Right forelimb (tissue), 1 donor: ENCODE results near the gene ST6GALNAC5.
"Not testable (repeated sequence)": the region's sequence is repeated elsewhere in the genome, so short reads cannot be mapped to it uniquely, and the experiment has no call there.

Experiments
- DNase-seq: peaks from one replicate; pipeline ENCODE4 v3.0.0-alpha.2; 2018

ST6GALNAC5 gene

GRCh38 chr1:76868154-76868882 is 1.0 kb downstream of the ST6GALNAC5 start:
- peak; percentile 63 for DNase-seq

DNA sequence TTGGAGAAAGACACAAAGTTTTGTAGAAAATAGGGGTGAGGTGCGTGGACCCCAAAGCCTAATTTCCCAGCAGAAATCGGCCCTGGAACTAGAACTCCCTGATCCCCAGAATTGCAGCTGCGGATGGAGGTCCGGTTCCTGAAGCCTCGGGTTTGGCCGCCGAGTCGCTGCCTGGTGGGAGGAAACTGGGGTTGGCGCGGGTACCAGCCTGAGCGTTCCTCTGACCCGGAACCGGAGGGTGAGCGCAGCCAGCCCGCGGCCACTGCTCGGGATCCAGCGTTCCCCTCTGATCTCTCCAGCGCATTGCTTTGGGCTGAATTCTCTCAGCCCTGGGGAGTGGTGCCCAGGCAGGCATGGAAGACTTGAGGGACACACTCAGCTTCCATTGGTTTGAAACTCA is 1.6 kb downstream of the ST6GALNAC5 start:
- peak; percentile 40 for DNase-seq

- no peak for DNase-seq
These were observed 2.8 kb downstream of the ST6GALNAC5 start for GRCh38 chr1:76870037-76870436.

DNA sequence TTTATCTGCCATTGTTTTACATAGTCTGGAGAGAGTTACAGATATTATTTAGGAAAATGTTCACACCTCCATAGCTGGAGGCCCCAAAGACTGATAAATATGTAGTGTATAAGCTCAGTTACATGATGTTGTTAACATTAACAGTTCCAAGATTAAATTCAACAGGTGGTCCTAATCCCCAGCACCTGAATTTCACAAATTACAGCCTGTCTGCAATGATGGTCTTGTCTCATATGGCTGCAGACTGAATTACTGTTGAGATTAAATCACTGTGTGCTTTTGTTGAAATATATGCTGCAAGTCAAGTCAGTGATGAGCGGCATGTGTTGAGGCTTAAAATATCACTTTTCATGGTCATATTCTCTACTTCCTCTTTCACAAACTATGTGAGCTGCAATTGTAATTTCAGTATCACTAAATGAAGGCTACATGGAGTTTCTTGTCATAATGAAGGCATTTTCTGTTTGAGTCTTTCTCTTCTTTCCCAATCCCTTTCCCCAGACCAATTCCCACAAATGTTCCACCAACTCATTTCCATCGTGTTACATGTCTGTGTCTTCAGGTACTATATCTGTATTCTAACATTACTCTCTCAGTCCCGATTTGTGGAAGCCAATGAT is 4.2 kb downstream of the ST6GALNAC5 start:
- no peak for DNase-seq

DNA sequence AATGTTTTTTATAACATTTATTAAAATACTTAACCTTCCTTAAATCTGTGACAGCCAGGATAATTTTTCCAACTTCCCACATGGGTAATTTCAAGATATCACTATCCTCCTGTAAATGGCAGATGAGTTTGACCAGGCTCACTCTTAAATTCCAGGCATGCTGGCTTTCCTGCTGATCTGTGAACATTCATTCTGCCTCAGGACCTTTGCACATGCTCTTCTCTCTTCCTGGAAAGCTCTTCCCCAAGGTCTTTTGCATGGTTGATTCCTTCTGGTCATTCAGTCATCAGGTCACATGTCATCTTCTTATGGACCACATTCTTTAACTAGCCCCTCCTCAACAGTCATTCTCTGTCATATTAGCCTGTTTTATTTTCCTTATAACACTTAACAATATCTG is 5.7 kb downstream of the ST6GALNAC5 start:
- no peak for DNase-seq

DNA sequence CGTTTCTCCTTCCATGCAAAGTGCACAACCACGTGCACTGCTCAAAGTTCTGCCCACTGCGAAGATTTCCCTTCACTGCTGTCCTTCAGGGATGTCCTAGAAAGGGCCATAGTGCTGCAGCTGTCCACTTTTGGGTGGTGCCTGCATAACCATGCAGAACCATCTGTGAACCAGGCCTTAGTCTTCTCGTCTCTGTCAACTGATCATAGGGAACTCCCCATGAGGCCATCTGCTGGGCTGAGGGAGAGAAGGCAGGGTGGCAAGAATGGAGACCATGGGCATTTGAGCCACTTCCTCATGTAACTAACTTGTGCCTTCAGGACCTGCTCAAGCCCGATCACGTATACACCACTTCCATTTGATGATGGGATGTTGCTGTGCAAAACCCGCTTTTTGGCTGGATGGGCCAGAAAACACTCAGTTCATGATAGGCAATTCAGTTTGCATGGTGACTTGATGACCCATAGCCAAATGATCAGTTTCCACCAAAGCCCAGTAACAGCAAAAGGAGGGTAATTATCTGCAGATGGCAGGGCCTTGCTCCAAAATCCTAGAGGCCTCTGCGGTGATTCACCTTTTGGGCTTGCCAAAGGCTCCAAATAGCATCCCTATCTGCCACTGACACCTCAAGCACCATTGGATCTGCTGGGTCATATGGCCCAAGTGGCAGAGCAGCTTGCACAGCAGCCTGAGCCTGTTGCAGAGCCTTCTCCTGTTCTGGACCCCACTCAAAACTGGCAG is 9.5 kb downstream of the ST6GALNAC5 start:
- DNase-seq = no peak

GRCh38 chr1:76879014-76879413 is 11.7 kb downstream of the ST6GALNAC5 start:
- not testable (repeated sequence) for DNase-seq

GRCh38 chr1:76881762-76882161 is 14.5 kb downstream of the ST6GALNAC5 start:
- DNase-seq = no peak

DNA sequence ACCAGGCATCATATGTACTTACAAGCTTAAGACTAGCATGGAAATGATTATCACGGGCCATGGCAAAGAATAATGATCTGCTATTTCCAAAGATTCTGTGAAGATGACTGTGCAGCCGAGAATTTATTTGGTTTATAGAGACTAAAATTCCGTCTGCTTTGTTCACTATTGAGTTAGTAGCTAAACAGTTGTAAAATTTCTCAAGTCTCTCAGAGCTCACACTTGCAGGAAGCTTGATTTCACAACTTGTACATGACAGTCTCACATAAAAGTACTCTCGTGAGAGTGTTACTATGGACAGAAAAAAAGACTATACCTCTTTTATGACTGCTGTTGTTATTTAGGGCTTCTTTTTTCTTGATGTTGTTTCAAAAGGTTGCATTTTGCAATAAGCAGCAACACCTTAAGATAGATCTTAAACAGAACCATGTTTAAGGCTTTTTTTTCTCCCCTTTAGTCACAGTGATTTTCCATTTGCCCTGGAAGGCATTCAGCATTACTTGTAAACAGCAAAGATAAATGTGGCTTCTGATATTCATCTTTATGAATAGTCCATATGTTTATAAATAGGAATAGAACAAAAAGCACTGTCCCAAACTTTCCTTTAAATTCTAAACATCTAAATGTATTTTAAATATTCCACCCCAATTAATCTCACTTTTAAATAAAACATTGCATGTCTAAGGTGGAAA is 24.8 kb downstream of the ST6GALNAC5 start:
- DNase-seq = no peak

GRCh38 chr1:76892675-76893074 is 25.4 kb downstream of the ST6GALNAC5 start:
- no peak for DNase-seq

DNA sequence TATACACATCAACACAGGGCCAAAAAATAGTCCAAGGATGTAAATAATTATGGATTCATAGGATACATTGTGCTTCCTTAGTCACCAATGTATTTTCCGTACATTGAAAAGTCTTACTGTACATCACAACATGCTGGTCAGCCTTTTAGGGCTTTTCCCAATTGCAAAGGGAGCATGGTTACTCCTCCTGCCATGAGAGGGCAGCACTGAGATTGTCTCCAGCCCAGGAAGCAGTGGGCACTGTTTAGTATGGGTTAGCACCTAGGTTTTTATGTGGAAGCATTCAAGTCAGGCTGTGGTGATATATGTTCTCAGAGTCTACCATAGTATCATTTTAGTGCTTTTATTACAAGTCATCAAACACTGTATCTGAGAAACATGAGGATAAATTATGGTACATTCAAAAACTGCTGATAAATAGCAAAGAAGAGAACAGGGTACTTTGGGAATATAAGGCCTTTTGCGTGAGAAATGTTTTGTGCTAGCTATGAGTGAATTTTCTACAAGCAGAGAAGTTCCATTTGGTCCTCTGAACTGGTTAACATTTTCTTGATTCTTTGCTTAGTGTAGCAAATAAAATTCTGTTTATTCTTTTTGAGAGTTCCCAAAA is 34.0 kb downstream of the ST6GALNAC5 start:
- DNase-seq = no peak

DNA sequence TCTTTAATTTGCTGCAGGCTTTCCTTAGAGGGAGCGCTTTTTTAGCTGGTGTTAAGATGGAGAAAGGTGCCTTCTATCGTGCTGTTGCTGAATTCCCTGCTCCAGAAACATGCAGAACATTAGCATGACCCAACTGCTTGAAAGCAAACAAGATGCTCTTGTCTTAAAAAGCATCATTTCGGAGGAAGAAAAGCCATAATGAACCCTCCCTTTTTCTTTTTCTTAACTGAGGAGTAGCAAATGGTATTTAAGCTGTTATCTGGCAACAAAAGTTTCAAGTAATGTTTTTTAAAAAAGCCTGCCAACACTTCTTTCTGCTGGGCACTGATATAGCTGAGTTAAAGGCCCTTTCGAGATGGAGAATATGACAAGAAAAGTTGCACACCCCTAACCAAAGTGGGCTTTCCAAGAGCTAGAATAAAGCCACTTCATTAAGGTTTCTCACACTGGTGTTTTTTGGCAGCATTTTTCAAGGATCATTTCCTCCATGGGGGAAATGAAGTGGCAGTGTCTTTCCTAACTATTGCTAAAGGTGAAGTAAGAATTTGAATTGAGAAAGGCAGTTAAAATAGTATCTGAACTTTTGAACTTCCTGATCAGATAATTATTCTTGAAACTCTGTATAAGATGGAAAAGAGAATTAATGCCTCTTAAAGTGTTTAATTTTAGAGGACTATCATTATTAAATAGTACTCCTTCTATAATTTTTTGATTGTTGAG is 38.8 kb downstream of the ST6GALNAC5 start:
- DNase-seq = no peak

DNA sequence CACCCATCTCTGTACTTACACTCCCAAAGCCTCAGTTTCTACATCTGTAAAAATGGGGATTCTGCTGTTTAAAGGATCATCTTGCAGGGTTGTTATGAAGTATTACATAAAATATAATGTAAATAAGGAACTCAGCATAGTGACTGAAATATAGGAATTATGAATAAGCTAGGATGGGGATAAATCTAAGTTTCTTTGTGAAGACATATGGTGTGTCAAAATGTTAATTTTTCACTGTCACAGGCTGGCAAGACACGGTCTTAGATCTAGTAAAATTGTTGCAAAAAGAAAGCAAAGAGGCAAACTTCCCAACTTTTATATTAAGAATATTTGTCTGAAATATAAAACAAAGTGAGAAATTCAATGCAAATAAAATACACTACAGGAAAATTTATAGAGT is 42.0 kb downstream of the ST6GALNAC5 start:
- DNase-seq = no peak

GRCh38 chr1:76919085-76919484 is 51.8 kb downstream of the ST6GALNAC5 start:
- no peak for DNase-seq

DNA sequence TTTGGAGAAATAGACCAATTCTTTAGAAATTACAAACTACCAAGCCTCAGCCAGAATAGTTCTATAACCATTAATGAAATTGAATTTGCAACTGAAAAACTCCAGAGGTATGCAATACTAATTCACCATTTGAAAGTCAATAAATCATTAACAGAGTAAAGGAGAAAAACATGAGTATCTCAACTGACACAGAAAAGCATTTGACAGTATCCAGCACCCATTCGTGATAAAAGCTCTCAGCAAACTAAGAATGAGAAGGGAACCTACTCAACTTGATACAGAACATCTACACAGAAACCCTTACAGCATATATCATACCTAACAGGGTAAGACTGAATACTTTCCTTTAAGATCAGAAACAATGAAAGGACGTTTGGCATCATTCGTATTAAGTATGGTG is 54.3 kb downstream of the ST6GALNAC5 start:
- DNase-seq = no peak

DNA sequence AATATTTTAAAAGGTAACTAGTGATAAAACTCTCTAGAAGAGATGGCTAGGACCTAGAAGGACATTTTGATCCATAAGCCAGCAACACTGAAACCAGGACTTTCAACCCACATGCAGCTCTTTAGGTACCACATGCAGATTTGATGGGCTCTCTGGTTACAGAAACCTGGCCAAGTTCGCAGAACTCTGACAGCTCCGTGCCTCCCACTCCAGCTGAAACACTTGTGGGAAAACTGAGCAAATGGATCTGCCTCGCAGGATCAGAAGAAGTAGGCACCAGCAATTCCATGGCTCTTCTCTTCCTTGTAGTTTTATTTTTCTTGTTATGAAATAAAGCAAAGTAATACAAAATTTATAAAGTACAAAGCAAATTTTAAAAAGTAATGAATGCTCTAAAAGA is 58.5 kb downstream of the ST6GALNAC5 start:
- no peak for DNase-seq

DNA sequence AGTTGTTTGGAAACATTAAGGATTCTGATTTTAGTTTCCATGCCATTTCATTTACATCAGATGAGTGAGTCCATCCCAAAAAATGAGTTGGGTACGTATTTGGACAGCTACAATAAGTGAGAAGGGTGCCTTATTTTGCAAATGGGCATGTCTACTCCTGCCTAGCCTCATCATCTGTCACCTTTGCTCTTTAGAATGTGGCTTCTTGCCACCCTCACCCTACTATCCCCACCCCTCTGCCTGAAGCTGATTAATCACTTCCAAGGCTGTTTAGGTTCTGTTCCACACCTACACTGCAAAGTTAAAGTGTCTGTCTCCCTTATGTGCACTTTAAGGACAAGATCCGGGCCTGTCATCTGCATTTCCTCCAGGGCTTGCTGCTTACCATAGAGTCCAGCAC is 61.2 kb downstream of the ST6GALNAC5 start:
- no peak for DNase-seq

DNA sequence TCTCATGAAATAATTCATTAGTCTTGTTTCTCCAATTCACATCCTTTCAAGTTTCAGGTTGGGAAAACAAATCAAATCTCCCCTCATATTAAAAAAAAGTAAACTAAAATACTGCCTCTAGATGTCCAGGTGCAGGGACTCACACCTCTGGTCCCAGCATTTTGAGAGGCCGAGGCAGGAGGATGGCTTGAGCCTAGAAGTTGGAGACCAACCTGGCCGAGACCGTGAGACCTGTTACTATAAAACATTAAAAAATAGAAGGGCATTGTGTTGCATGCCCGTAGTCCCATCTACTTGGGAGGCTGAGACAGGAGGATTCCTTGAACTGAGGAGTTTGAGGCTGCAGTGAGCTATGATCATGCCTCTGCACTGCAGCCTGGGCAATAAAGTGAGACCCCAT is 61.9 kb downstream of the ST6GALNAC5 start:
- DNase-seq = no peak

GRCh38 chr1:76933847-76934815 is 66.9 kb downstream of the ST6GALNAC5 start:
- no peak for DNase-seq

GRCh38 chr1:76938304-76938703 is 71.0 kb downstream of the ST6GALNAC5 start:
- no peak for DNase-seq
